HG02571 (cell line): Measurements from ENCODE around the gene CFL2.
"Not testable (repeated sequence)": the region's sequence is repeated elsewhere in the genome, so short reads cannot be mapped to it uniquely, and the experiment has no call there.

Experiments used
- ATAC-seq: cut with Tn5 transposase; IDR thresholded peaks from one replicate; pipeline ENCODE4 v1.9.1; 2021; ENCODE audit warnings: mild to moderate bottlenecking, moderate library complexity; ENCODE audit not compliant: unreplicated experiment

The CFL2 gene

DNA sequence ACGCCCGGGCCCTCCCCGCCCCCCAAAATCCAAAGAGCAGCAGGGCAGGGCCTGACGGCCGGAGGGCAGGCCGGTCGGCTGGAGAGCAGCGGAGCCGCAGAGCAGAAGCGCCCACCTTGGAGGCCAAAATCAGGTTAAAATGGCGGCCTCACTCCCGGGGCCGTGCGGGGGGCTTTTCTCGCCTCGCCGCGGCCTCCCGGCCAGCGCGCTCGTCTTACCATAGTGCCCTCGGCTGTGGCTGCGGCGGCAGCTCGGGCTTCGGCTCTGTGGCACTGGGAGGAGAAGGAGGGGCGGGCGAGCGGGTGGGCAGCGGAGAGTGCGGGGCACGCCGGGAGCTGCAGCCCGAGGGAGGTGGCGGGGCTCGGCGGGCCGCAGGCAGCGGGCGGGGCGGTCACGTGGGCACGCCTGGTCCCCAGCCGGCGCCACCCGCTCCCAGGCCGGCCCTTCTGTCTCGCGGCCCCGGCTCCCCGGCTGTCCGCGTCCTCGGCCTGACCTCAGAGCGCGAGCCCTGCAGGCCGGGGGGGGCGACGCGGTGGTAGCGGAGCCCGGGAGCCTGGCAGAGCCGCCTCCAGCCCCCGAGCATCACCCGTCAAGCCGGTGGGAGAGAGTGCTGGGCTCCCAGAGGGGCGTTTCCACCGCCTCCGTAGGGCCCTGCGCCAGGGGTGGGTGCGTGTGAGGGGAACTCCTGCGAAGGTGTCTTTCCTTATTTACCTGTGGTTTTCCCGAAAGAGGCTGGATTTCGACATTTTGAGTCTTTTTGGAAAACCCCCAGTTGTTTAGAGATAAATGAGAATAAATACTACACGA, at the start of gene CFL2:
CFL2 (minus strand) TSS at position 274 of the 807 bp plus-strand sequence; CDS start at position 221, 53 bp downstream.
- ATAC-seq, result peak; percentile 87

- ATAC-seq, result no peak
Observed at GRCh38 chr14:34755215-34755614, 40.8 kb upstream of the CFL2 start.

DNA sequence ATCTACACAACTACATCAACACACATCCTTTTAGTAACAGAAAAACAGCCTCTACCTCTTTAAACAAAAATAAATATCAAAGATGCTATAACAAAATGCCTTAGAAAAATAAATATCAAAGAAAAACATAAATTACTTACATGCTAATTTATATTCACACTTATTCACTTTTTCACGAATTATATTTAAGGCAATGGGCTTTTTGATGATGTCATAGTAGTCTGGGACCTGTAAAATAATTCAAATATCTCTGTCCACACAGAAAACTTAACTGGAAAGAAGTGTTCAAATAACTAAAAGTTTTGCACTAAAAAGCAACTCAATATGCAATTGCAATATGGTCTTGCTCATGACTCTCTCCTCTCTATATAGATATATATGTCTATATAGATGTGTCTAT, 40.3 kb upstream of the CFL2 start:
- no peak for ATAC-seq

GRCh38 chr14:34750670-34751069, 36.3 kb upstream of the CFL2 start:
- no peak for ATAC-seq

DNA sequence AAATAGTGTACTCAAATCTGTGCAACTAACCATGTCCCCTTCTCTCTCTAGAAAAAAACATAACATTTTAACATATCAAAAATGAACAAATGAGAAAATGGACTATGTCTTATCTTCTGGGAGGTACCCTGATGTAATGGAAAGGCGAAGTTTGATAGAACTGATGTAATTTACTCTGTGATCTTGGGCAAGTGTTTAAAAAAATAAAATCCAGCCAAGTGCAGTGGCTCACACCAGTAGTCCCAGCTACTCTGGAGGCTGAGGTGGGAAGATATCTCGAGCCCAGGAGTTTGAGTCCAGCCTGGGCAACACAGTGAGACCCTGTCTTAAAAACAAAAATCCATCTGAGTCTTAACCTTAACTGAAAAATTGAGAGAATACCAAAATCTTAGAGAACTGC, 35.8 kb upstream of the CFL2 start:
- no peak for ATAC-seq

DNA sequence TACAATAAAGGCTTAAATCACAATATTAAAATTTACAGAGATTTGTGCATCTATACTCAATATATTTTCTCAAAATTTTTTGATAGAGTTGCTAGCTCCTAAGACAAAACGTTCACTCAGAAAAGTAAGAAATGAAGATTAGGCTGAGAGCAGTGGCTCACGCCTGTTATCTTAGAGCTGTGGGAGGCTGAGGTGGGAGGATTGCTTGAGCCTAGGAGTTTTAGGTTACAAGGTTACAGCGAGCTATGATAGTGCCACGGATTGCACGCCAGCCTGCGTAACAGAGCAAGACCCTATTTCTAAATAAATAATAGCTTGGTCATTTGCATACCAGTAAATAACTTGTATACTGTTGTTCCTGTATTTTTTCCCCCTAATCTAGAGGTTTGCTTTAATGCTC, 35.0 kb upstream of the CFL2 start:
- ATAC-seq, result no peak

DNA sequence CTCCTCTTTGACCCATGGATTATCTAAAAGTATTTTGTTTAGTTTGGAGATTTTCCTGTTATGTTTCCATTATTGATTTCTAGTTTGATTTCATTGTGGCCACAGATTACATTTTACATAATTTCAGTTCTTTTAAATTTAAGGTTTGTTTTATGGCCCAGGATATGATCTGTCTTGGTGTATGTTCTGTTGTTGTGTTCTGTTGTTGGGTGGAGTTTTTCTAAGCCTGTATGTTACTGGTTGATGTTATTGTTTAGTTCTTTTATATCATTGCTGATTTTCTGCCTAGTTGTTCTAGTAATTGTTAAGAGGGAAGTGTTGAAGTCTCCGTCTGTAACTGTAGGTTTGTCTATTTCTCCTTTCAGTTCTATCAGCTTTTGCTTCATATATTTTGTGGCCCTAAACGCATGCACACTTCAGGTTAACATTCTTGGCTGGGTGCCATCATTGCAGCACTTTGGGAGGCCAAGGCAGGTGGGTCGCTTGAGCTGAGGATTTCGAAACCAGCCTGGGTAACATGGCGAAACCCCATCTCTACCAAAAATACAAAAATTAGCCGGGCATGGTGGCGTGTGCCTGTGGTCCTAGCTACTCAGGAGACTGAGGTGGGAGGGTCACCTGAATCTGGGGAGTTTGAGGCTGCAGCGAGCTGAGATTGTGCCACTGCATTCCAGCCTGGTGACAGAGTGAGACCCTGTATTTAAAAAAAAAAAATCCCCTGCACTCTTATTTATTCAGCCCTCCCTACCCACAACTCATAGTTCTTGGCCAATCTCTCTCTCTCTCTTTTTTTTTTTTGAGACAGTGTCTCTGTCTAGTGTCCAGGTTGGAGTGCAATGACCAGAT, 28.1 kb upstream of the CFL2 start:
- no peak for ATAC-seq

DNA sequence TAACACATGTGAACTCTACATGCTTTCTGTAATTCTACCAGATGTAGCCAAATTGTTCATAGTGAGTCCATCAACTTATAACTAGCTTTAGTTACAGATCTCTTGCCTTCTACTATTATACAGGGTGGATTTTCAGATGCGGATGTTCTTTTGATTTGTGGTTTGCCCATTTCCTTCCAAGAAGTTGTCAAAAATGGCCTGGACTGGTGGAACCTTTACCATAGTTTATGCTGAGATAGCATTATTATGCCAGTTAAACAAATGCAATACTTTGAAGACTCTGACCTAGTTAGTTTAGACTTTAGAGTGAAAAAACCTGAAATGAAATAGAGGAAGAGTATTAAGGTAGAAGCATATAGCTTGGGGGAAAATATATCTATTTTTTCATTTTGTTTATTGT, 27.4 kb upstream of the CFL2 start:
- no peak for ATAC-seq

DNA sequence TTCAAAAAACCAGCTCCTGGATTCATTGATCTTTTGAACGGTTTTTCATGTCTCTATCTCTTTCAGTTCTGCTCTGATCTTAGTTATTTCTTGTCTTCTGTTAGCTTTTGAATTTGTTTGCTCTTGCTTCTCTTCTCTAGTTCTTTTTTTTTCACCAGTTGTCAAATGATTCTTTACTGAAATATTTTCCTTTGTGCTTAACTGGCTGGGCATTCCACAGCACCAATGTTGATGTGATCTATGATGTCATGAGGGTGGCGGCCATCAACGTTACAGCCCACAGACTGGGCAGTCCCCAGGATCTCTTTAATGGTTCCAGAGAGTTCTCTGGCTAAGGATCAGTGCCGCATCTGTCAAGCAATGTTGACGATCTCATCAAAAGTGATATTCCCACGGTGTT, 25.7 kb upstream of the CFL2 start:
- not testable (repeated sequence) for ATAC-seq

GRCh38 chr14:34737079-34737478, 22.7 kb upstream of the CFL2 start:
- not testable (repeated sequence) for ATAC-seq

DNA sequence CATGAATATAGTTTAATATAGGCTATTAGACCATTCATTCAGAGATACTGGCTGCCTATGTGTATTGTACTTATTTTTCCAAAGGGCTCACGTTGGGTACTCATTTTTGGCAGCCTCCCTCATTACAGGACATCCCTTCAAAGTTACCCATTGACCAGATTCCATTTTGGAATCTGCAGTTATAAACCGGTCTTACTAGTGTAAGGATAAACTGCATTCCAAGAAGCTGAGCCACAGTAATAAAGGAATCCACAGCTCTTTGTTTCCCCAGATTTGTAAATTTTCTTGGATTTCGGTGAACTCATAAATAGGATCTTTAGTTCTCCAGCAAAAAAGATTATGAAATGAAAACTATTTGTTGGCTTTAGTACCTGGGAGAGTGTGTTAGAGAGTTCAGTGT, 18.9 kb upstream of the CFL2 start:
- no peak for ATAC-seq

DNA sequence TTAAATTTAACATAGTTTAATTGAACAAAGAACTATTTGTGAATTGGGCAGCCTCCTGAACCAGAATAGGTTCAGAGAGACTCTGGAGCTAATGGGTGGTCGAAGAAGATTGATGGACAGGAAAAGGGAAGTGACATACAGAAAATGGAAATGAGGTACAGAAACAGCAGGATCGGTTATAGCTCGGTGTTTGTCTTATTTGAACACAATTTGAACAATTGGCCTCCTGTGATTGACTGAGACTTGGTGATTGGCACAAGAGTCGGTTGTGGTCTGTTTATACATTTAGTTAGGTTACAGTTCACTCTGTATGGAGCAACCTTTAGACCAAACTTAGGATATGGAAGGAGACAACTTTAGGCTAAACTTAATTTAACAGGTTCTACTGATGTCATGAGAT, 18.4 kb upstream of the CFL2 start:
- no peak for ATAC-seq

GRCh38 chr14:34723867-34724266, 9.5 kb upstream of the CFL2 start:
- no peak for ATAC-seq

GRCh38 chr14:34722723-34723545, 8.5 kb upstream of the CFL2 start:
- no peak for ATAC-seq

DNA sequence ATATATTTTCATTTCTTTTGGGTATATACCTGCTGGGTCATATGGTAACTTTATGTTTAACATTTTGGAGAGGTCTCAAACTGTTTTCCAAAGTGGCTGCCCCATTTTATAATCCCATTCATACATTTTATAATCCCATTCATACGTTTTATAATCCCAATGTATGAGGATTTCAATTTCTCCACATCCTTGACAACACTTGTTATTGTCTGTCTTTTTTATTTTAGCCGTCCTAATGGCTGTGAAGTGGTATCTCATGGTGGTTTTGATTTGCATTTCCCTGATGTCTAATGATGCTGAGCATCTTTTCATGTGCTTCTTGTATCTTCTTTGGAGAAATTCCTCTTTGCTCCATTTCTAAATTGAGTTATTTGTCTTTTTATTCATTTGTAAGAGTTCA, 6.7 kb upstream of the CFL2 start:
- no peak for ATAC-seq

- no peak for ATAC-seq
Observed at GRCh38 chr14:34718750-34719304, 4.4 kb upstream of the CFL2 start.

DNA sequence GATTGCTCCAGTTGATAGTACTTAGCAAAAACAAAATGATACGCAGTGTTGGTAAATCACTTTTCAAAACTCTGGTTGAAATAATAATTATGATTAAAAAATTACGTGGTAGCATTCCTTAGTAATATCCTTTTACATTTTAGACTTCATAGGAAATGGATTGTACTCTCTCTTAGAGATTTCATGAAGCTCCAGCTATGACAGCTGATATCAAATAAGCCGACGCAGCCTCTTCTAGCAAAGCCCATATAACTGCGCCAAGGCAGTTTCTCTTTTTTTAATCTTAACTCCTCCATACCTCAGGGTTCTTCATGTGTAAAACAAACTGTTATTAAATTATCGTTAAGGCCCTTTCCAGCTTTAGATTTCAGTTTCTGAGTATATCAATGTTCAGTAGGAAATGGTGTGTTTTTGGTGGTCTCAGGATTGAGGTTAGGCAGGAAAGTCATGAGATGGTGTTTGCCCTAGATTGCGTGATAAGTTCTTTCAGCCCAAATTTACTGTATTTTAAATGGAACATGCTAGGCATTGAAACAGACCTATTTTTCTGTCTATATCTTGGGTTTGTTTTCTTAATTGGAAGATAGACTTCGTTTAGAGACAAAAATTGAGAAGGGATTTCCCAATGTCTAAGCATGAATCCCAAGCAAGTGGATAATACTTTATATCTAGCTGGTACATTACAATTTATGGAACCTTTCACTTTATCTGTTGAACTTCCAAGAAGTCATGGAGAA, 902 bp upstream of the CFL2 start:
- no peak for ATAC-seq

- ATAC-seq, result peak; percentile 15
Observed at GRCh38 chr14:34713681-34714319, 593 bp downstream of the CFL2 start.

DNA sequence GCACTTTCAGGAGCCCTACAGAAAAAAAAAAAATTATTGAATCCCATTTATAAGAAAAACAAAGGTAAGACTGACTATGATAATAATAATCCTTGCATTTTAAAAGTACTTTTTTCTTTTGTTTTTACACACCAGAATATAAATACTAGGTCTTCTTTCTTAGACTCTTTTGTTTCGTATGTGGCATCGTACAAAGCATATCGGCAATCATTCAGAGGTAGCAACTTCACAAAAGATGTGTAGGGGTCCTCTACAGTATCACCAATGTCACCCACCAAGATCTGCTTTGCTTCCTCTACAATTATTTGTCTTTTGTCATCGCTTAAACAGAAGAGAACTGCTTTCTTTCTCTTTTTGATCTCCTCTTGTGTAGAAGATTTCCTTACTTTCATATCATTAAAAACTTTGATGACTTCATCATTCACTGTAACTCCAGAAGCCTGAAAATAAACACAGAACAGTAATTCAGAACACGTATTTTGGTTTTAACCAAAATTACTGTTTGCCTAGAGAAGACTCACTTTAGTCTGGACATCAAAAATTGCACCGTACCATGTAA, 1.2 kb downstream of the CFL2 start:
- ATAC-seq, result no peak
